Fibroblast of mammary gland (primary cell): ENCODE measurements around the gene SH3D19.
A peak's percentile ranks its signal among the peaks of the same experiment; 100 is the strongest.

Experiments
- DNase-seq: peaks from one replicate; pipeline ENCODE4 v3.0.0-alpha.2; 2010; ENCODE audit warnings: low read depth
- H3K4me3 ChIP-seq: 2 replicates; pipeline ENCODE4 v1.5.1; 2011; ENCODE audit warnings: low read depth, mild to moderate bottlenecking, low read length, moderate library complexity; ENCODE audit not compliant: control insufficient read depth
- TF ChIP-seq, protein P1 (sequence below): conservative IDR thresholded peaks from 2 replicates; pipeline ENCODE4 v1.5.1; 2011; ENCODE audit warnings: low read depth, low read length, inconsistent platforms; ENCODE audit not compliant: control insufficient read depth, insufficient read depth

SH3D19 gene

DNA sequence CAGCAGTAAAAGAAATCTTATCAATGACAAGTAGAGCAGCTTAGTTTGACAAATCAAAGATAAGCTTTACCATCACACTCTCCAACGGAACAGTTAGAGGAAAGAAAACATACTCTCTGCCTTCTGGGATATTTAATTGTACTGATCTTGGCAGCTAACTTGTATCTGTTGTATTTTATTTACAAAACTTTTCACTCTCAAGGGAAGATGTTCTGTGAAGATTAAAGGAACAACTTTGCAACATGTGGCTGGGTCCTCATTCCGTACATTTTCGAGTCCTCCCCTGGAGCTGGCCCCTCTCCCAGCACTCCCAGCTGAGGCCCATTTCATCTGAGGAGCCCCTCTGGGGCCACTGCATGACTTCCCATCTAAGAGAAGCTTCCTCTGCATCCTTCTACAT is 151.5 kb downstream of the SH3D19 start:
- TF ChIP-seq, protein P1, sequence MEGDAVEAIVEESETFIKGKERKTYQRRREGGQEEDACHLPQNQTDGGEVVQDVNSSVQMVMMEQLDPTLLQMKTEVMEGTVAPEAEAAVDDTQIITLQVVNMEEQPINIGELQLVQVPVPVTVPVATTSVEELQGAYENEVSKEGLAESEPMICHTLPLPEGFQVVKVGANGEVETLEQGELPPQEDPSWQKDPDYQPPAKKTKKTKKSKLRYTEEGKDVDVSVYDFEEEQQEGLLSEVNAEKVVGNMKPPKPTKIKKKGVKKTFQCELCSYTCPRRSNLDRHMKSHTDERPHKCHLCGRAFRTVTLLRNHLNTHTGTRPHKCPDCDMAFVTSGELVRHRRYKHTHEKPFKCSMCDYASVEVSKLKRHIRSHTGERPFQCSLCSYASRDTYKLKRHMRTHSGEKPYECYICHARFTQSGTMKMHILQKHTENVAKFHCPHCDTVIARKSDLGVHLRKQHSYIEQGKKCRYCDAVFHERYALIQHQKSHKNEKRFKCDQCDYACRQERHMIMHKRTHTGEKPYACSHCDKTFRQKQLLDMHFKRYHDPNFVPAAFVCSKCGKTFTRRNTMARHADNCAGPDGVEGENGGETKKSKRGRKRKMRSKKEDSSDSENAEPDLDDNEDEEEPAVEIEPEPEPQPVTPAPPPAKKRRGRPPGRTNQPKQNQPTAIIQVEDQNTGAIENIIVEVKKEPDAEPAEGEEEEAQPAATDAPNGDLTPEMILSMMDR, result no peak
- DNase-seq, result peak; percentile 39
- no peak overlapping the region for H3K4me3 ChIP-seq

DNA sequence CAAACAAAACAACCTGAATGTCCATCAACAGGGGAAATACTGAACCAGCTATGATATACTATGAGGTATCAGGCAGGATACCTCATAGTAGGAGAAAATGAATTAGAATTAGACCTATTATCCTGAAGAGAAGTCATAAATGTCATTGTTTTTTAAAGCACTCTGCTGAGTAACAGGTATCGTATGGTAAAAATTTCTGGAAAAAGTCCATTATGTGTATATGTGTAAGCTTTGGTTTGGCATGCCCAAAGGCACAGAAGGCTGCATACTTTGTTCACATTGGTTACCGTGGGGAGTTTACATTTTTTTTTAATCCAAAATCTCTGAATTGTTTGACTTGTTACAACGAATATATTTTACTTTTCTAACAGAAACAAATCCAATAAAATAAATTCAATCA is 155.5 kb downstream of the SH3D19 start:
- TF ChIP-seq, protein P1, result no peak
- peak; percentile 64 for DNase-seq
- no peak overlapping the region for H3K4me3 ChIP-seq

DNA sequence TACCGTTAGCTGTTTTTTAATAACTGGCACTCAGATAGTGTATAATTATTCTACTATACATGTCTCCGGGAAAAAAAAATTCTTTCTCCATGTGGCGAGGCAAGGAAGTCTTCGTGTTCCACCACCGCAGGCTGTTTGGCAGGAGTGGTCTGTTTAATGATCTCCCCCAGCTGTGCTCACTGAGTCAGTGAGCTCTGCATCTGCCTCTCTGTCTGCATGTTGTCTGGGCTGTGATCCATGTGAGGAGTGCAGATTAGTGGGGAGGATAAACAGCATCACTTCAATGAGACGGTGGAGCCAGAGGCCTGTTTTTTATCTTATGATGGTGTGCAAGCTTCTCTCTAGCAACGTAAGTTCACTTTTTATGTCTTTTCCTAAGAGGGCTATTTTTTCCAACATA is 156.2 kb downstream of the SH3D19 start:
- TF ChIP-seq, protein P1, result no peak
- H3K4me3 ChIP-seq, result no peak overlapping the region
- DNase-seq, result peak; percentile 98

GRCh38 chr4:151167561-151167960 is 157.8 kb downstream of the SH3D19 start:
- H3K4me3 ChIP-seq, result no peak overlapping the region
- no peak for DNase-seq
- TF ChIP-seq, protein P1, result no peak

DNA sequence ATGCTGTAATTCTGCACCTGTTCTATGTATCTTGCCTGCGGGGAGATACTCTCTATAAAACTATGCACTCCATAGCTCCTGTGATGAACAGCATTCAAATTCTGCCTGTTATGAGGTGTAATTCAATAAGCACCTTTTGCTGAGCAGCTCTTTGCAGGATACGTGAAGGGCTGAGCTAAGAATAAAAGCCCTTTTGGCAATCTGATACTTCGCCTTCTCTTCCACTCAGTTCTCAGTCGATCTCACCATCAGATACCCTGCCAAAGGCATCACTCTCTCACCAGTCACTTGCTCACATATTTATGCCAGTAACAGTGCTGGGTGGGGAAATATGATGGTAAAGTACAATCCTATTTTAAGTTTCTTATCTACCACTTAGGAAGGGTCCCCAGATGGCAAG is 158.8 kb downstream of the SH3D19 start:
- DNase-seq, result no peak
- H3K4me3 ChIP-seq, result no peak overlapping the region
- TF ChIP-seq, protein P1, result no peak

GRCh38 chr4:151165205-151166000 is 160.0 kb downstream of the SH3D19 start:
- TF ChIP-seq, protein P1, result no peak
- DNase-seq, result no peak
- no peak overlapping the region for H3K4me3 ChIP-seq
